OCI-LY3 (cell line): ENCODE results near the gene OR4E2.

Experiments
- H2AFZ ChIP-seq: fragments of 200-600, 300-600 bp; shearing (Covaris generic); 2 replicates; pipeline ENCODE4 v1.6.0; 2014; ENCODE audit warnings: antibody characterized with exemption, low read depth, low read length
- H3K27ac ChIP-seq: fragments of 200-600, 300-600 bp; sonication (generic); 2 replicates; pipeline ENCODE4 v1.5.1; 2014; ENCODE audit warnings: mild to moderate bottlenecking, low read length, moderate library complexity, mixed read lengths
- H3K27me3 ChIP-seq: fragments of 200-600, 300-600 bp; sonication (generic); 2 replicates; pipeline ENCODE4 v1.6.1; 2014; ENCODE audit warnings: low read depth, low read length, mixed read lengths
- H3K36me3 ChIP-seq: fragments of 200-600, 300-600 bp; sonication (generic); replicated peaks from 2 replicates; pipeline ENCODE3; 2014; ENCODE audit warnings: low read depth, low read length, mixed read lengths
- H3K4me1 ChIP-seq: fragments of 300-600, 200-600 bp; sonication (generic); 2 replicates; pipeline ENCODE4 v1.6.1; 2014; ENCODE audit warnings: low read length, mixed read lengths
- H3K4me2 ChIP-seq: fragments of 200-600, 300-600 bp; sonication (generic); 2 replicates; pipeline ENCODE4 v1.6.1; 2014; ENCODE audit warnings: low read length, mixed read lengths
- H3K4me3 ChIP-seq: fragments of 300-600, 200-600 bp; sonication (generic); 2 replicates; pipeline ENCODE4 v1.5.1; 2014; ENCODE audit warnings: antibody characterized with exemption, mild to moderate bottlenecking, low read length, moderate library complexity
- H3K79me2 ChIP-seq: fragments of 300-600, 200-600 bp; shearing (Covaris generic); 2 replicates; pipeline ENCODE4 v1.6.1; 2014; ENCODE audit warnings: mild to moderate bottlenecking, low read length, mixed read lengths
- H3K9ac ChIP-seq: fragments of 300-600, 200-600 bp; shearing (Covaris generic); 2 replicates; pipeline ENCODE4 v1.6.0; 2014; ENCODE audit warnings: mild to moderate bottlenecking, low read length, moderate library complexity
- H3K9me3 ChIP-seq: fragments of 200-600, 300-600 bp; shearing (Covaris generic); 2 replicates; pipeline ENCODE4 v1.6.1; 2014; ENCODE audit warnings: low read length, mixed read lengths; ENCODE audit not compliant: insufficient read depth
- H4K20me1 ChIP-seq: fragments of 200-600, 300-600 bp; sonication (generic); 2 replicates; pipeline ENCODE4 v1.6.1; 2016; ENCODE audit warnings: low read length, mixed read lengths; ENCODE audit not compliant: insufficient read depth
- EZH2phosphoT487 ChIP-seq: fragments of 200-600 bp; shearing (Covaris generic); IDR thresholded peaks from 2 replicates; pipeline ENCODE4 v1.6.1; 2018; ENCODE audit warnings: antibody characterized with exemption, mixed run types, low read depth
- TF ChIP-seq, protein P1 (sequence below): fragments of 200-600, 300-600 bp; sonication (generic); IDR thresholded peaks from 2 replicates; pipeline ENCODE4 v1.5.1; 2014; ENCODE audit warnings: antibody characterized with exemption, low read length, low read depth

The OR4E2 gene, protein sequence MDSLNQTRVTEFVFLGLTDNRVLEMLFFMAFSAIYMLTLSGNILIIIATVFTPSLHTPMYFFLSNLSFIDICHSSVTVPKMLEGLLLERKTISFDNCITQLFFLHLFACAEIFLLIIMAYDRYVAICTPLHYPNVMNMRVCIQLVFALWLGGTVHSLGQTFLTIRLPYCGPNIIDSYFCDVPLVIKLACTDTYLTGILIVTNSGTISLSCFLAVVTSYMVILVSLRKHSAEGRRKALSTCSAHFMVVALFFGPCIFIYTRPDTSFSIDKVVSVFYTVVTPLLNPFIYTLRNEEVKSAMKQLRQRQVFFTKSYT

DNA sequence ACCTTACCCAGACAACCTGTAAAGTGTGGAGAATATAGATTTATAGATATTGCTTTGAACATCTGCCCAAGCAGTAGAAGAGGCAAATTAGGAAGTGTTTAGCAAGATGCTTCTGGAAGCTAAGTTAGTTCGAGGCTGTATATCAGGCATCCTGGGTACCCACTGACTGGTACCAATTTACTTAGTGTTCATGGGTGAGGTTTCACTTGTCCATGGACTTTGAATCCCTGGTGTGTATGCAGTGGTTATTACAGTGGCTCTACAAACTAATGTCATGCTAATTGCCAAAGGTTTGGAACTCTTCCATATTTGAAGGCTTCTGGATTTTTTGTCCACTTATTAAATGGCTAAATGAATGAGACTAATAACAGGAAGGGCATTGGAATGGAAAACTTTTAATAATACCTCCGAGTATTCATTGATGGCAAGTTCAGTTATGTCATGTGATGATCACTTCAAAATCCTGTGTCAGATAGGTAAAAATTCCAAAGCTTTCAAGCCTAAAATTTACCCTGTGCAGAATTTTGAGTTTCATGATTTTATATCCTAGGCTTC, at the start of gene OR4E2:
TSS of gene OR4E2 (plus strand) at position 505 of the 555 bp plus-strand sequence. CDS start 11,248 bp downstream, outside the sequence.
- H3K27me3 ChIP-seq, result peaks cover 25% of the 10 kb centered on the region
- no peaks in the 10 kb centered on the region for H3K36me3 ChIP-seq
- H3K4me1 ChIP-seq, result no peaks in the 10 kb centered on the region
- no peaks in the 10 kb centered on the region for H3K79me2 ChIP-seq
- TF ChIP-seq, protein P1, sequence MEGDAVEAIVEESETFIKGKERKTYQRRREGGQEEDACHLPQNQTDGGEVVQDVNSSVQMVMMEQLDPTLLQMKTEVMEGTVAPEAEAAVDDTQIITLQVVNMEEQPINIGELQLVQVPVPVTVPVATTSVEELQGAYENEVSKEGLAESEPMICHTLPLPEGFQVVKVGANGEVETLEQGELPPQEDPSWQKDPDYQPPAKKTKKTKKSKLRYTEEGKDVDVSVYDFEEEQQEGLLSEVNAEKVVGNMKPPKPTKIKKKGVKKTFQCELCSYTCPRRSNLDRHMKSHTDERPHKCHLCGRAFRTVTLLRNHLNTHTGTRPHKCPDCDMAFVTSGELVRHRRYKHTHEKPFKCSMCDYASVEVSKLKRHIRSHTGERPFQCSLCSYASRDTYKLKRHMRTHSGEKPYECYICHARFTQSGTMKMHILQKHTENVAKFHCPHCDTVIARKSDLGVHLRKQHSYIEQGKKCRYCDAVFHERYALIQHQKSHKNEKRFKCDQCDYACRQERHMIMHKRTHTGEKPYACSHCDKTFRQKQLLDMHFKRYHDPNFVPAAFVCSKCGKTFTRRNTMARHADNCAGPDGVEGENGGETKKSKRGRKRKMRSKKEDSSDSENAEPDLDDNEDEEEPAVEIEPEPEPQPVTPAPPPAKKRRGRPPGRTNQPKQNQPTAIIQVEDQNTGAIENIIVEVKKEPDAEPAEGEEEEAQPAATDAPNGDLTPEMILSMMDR, result no peak
- no peak for TF ChIP-seq EZH2phosphoT487
- H3K9me3 ChIP-seq, result no peaks in the 10 kb centered on the region
- H2AFZ ChIP-seq, result no peak within 1 kb of the TSS
- H3K27ac ChIP-seq, result no peak within 1 kb of the TSS
- no peak within 1 kb of the TSS for H3K9ac ChIP-seq
- no peaks in the 10 kb centered on the region for H4K20me1 ChIP-seq
- H3K4me2 ChIP-seq, result no peak within 1 kb of the TSS
- H3K4me3 ChIP-seq, result no peak within 1 kb of the TSS

DNA sequence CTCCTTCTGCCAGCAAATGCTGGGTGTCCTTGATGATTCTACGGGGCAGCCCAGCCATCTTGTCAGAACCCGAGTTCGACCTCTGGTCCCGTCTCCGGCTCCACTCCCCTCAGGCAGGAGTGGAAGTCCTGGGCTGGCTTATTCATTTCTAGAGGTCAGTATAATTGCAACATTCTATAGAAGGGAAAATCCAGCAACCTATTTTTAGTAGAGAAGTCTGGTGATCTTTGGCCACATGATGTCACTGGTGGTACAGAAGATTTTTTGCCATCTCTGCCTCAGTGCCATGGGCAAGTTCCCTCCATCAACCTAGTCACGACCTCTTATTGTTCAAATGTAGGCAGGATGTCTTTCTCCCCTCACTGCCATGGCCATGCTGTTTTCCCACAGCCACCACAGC, 41.3 kb upstream of the OR4E2 start:
- Histone ChIP-seq H2AFZ (no peak overlapping the region), H3K36me3 (no peaks in the 10 kb centered on the region), H3K9me3 (no peaks in the 10 kb centered on the region), H3K79me2 (no peaks in the 10 kb centered on the region), H3K27ac (no peak overlapping the region), H3K4me1 (no peaks in the 10 kb centered on the region), H3K4me3 (no peak overlapping the region), H3K9ac (no peak overlapping the region), H4K20me1 (no peaks in the 10 kb centered on the region), H3K27me3 (peaks cover 22% of the 10 kb centered on the region), H3K4me2 (no peak overlapping the region)
- TF ChIP-seq, protein P1, result peak; percentile 9; the same call in 1 of the 2 replicates
- no peak for TF ChIP-seq EZH2phosphoT487

DNA sequence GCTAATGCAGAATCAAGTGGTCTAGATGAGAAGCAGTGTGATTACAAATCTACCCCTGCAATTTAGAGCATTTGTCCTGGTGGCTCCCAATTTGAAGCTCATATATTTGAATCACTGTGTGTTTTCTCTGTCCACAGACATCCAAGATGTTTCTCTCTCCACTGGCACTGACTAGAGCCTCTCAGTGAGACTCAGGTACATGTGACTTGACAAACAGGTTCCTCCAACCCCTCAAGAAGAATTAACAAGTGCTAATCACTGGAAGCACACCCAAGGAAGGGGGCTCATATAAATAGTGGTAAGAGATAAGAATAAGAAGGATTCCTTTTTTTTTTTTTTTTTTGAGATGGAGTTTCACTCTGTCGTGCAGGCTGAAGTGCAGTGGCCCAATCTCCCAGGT, 39.4 kb upstream of the OR4E2 start:
- H3K36me3 ChIP-seq, result no peaks in the 10 kb centered on the region
- H3K27me3 ChIP-seq, result peaks cover 15% of the 10 kb centered on the region; the same call in 1 of the 2 replicates
- H3K4me1 ChIP-seq, result no peaks in the 10 kb centered on the region
- no peak overlapping the region for H3K27ac ChIP-seq
- H4K20me1 ChIP-seq, result no peaks in the 10 kb centered on the region
- no peaks in the 10 kb centered on the region for H3K79me2 ChIP-seq
- no peak overlapping the region for H2AFZ ChIP-seq
- H3K4me3 ChIP-seq, result no peak overlapping the region
- no peak overlapping the region for H3K9ac ChIP-seq
- no peak for TF ChIP-seq EZH2phosphoT487
- TF ChIP-seq, protein P1, result no peak
- H3K9me3 ChIP-seq, result no peaks in the 10 kb centered on the region
- no peak overlapping the region for H3K4me2 ChIP-seq

DNA sequence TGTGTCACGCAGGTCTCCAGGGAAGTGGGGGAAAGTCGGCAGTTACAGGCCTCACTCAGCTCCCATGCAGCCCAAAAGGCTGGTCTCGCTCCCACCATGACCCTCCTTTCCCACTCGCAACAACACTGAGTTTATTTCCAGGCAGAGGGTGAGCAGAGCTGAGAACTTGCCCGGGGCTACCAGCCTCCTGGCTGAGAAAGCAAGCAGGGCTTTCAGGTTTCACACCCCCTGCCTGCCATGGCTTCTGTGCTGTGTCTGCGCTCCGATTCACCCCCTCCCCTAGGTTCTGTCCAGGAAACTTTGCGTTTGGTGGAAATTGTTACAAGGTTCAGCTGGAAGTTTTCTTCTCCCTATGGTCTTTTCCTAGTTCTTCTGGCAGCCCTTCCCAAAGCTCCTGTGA, 36.0 kb upstream of the OR4E2 start:
- H3K4me3 ChIP-seq, result no peak overlapping the region
- no peak overlapping the region for H3K4me2 ChIP-seq
- H2AFZ ChIP-seq, result no peak overlapping the region
- H3K79me2 ChIP-seq, result no peaks in the 10 kb centered on the region
- no peak for TF ChIP-seq EZH2phosphoT487
- TF ChIP-seq, protein P1, result no peak
- H3K4me1 ChIP-seq, result no peaks in the 10 kb centered on the region
- no peaks in the 10 kb centered on the region for H4K20me1 ChIP-seq
- H3K27me3 ChIP-seq, result peaks cover 10% of the 10 kb centered on the region
- no peaks in the 10 kb centered on the region for H3K9me3 ChIP-seq
- H3K9ac ChIP-seq, result no peak overlapping the region
- H3K36me3 ChIP-seq, result no peaks in the 10 kb centered on the region
- no peak overlapping the region for H3K27ac ChIP-seq
